NCI-H1694 treated with DMSO at 0.1 percent for 48 hours (cell line): Measurements from ENCODE around the gene RGS10.
"Not testable (repeated sequence)": the region's sequence is repeated elsewhere in the genome, so short reads cannot be mapped to it uniquely, and the experiment has no call there.

ENCODE experiments used
- DNase-seq: peaks from one replicate; lab custom pipeline; 2025; lab: John Stamatoyannopoulos, UW

Gene RGS10

DNA sequence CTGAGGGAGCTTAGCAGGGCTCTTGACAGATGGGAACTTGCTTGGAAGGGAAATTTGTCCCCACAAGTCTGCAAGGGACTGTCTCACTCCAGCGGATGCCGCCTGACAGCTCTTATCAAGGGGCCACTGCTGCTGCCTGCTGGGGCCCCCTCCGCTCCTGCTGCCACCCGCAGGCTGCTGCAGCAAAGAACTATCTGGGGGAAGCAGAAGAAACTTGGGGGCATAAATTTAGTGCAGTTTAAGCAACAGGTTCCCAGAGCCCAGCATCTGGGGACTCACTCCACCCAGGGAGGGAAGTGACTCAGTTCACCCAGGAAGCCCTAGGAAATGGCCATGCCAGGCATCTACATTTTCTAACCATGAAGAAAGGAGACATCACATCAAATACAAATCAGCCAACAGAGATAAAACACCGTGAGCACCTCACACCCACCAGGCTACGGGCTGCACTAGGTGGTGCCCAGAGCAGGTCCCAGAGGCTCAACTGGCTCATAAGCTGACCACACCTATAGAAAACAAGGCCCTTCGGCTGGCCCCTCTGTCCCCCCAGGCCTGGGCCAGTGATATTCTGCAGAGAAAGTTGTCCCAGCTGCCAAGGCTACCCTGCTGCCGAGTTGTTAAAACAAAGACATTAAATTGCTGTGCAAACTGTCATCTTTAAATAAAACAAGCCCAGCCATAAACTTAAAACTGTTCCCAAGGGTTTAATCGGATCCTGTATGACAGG is 3.7 kb downstream of the RGS10 start:
- no peak for DNase-seq

DNA sequence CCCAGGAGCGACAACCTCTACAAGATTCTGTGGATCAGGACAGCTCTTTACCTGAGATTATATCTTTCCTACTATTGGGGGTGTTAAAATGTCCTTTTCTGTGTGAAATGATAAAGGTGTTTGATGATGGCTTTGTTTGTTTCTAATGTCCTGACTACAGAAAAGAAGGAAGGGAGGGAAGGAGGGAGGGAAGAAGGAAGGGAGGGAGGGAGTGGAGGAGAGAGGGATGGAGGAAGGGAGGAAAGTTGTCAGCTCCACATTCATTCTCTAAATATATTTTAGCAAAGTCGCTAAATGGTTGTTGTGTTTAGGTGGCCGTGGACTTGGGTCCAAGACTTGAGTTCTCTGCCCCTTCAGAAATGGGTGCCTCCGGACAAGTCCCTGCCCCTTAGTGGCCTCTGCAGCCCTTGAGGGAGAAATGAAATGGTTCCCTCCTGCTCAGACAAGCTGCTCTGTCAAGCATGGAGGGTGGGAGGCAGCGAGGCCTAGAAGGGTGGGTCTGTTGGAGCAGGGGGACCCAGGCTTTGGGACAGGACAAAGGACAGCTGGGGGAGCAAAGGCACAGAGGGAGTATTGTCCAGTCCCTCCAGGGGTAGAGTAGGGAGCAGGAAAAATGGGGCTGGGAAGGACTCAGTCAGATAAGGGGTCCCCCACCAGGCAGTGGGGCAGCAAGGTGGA is 4.4 kb downstream of the RGS10 start:
- DNase-seq: no peak

DNA sequence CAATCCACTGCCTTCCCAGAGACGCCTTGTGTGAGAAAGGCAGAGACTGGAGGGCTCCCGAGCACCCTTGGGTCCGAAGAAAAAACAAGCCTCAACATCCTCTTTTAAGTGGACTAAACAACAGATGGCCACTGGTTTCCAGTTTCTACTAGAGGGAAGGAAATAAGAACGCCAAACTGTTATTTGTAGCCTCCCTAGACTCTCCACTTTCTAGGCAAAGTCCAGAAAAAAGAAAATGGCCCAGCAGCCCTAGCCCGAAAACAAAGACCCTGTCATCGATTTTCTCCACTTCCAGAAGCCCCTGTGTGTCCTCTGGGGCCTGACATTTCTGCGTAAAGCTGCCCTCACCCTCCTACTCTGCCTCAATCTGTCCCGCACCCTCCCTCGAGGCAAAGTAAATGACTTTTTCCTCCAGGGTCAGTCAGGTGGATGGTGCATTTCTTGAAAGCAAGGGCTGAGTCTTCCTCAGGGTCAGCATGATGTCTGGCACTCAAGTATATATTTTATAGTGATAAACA is 6.0 kb downstream of the RGS10 start:
- DNase-seq: no peak

DNA sequence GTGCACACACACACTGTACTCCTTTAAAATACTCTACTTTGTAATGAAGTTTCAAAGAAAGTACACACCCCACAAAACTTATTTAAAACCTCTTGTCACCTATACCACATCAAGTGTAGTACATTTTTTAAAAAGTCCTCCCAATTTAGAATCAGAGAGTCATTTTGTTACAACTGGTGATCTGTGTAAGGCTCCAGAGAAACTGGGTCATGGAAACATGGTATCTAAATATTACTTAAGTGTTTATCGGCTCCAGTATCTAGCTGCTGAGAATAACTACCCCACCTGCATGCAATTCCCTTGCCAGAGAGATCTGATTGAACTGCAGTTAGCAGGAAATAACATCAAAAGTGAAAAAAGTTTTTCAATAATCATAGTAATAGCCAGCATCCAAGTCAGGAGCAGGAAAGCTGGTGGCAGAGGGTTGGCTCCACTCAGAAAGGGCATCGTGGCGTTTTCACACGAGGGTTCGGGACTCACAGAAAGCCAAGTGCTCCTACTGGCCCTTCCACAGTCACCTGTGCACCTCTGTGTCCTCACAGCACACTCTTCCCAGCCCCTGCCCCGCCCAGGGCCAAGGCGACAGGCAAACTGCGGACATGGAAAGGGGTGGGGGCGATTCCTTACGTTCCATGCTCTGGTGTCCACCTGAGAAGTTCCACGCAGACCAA is 6.5 kb downstream of the RGS10 start:
- DNase-seq: no peak

DNA sequence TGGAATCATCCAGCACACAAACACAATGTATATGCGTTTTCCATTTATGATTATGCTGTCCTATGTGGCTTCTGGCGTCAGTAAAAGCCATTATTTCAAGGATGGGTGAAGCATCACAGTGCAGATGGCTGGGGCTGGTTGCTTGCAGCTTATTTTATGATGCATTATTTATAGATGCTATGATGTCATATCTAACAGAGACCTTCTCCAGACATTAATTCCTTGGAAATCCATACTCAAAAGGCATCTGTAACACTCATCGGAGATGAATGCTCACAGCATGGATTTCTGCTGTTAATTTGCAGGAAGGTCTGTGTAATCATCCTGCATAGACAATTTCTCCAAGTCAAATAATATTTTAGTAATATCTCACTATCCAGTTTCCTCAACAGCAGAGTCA is 7.2 kb downstream of the RGS10 start:
- DNase-seq: no peak

DNA sequence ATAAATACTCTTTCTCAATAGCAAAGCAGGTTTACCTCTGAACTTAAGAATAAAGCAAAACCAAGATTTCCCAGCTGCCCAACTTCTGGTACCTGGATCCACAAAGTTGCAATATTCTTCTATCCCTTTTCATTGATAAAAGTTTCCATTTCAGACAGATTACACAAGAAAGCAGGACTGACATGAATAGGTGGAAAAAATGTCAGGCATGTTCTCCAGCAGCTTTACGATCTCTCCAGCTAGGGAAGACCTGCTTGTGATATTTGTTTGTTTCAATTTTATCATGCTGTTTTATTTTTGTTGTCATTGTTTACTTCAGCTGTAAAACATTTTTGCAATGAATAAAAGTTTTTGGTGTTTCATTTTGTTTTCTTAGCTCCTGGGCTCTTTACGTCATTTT is 9.0 kb downstream of the RGS10 start:
- DNase-seq: no peak

DNA sequence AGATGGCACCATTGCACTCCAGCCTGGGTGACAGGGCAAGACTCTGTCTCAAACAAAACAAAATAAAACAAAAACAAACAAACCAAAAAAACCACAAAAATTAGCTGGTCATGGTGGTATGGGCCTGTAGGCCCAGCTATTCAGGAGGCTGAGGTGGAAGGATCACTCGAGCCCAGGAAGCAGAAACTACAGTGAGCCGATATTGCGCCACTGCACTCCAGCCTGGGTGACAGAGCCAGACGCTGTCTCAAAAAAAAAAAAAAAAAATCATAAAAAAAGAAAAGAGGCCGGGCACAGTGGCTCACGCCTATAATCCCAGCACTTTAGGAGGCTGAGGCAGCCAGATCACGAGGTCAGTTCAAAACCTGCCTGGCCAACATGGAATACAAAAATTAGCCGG is 9.7 kb downstream of the RGS10 start:
- DNase-seq: not testable (repeated sequence)

DNA sequence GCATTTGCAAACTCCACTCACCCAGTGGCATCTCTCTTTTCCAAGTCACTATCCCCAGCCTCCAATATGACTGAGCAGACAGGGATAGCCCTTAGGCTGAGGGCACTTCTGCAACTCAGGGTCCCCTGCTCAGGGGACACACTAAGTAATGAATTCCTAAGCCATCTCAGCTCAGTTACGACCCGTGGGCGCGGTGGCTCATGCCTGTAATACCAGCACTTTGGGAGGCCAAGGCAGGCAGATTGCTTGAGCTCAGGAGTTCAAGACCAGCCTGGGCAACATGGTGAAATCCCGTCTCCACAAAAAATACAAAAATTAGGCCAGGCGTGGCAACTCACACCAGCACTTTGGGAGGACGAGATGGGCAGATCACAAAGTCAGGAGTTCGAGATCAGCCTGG is 10.3 kb downstream of the RGS10 start:
- not testable (repeated sequence) for DNase-seq

DNA sequence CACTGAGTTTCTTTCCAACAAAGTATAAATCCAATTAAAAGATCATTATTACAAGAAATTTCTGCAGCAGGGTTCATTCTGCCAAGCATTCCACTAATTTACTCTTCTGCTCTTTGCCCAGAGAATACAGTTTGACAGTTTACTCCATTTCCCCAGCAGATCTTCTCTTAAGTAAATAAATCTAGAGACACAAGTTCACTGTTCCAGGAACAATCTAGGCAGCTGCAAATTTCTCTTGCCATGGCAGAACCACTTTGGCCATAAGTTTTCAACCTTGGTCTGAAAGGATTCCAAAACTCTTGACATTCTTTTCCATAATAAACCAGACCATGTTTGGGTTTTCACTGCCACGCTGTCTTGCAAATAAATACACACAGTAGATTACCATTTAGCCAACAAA is 11.5 kb downstream of the RGS10 start:
- no peak for DNase-seq

DNA sequence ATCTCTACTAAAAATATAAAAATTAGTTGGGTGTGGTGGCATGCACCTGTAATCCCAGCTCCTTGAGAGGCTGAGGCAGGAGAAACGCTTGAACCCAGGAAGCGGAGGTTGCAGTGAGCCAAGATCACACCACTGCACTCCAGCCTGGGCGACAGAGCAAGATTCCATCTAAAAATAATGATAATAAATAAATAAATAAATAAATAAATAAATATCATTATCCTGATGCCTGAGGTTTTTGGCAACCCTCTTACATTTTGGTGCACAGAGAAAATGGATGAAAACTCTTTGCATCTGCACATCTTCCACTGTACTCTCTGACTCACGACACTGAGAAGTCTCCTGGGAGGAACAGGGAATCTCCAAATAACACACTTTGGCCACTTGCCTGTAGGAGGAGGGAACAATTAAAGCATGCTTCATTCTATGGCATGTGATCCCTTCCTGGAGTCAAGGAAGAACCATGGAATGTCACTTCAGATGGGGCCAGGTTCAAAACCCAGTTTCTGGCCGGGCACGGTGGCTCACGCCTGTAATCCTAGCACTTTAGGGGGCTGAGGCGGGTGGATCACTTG is 13.8 kb downstream of the RGS10 start:
- DNase-seq: not testable (repeated sequence)

DNA sequence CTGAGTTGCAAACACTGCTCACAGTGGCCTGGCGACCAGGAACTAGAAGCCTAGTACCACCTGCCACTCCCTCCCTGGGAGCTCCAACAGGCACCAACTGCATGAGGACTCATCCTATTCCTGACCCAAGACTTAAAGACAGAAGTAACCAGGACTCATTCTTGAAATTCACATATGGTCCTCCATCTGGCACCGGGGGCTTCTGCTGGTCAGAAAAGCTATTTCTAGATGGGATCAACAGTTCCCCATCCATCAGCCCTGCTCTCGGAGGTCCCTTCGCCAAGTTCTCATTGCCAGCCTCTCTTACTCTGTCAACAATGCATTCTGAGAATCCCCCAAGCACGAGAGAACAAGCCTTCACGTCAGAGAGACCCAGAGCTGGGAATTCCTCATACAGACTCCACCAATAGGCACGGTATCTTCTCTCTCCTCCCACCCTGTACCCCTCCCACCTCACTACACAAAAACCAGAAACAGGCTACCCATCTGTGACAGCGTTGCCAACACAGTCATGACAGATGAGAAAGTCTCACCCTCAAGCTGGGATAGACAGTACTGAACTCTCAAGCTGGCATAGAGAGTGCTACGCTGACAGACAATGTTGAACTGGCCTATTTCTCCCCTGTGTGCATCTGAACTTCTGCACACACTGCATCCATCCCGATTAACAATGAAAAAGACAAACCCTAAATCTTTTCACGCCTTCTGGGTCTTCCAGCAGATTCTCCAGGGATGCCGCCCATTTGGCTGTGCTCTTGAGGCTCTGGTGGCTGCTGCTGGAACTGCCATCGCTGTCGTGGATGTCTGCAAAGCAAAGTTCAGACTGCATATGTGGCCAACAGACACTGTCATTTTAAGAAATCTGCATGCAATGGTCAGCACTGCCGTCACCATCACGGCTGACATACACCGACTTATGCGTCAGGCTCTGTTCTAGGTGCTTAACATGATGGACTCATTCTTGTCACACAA is 15.6 kb downstream of the RGS10 start:
- peak; percentile 50 for DNase-seq

DNA sequence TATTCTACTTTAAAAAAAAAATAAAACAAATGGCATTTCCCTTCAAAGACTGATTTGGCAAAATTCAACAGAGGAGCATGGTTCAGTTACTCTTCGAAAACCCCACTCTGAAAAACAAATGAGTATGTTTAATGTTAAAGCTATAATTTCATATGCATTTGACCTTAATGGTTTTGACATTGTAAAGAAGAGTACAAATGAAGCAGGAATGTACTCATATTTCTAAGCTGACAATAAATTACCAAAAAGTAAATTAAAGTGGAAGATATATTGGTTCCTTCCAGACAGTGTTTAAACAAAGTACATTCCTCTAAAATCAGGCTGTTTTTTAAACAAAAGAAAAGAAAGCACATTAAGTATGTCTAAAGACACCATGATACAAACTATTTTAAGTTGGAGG is 16.4 kb downstream of the RGS10 start:
- no peak for DNase-seq

DNA sequence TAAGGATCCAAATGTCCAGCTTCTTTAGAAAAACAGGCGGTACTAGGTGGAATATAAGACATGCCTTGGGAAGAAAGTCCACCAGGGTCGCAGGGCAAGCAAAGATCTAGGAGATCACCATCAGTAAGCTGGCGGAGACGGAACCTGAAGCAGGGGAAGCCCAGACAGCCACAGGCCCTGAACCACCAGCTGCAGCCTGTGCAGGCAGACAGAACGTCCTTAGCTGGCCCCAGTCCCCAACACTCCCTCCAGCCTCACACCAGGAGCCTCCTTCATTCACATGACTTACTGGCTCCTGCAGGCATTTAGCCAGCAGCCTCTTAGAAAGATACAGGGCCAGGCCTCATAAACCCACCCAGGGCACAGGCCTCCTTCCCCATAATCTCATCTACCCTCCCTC is 17.4 kb downstream of the RGS10 start:
- DNase-seq: no peak

DNA sequence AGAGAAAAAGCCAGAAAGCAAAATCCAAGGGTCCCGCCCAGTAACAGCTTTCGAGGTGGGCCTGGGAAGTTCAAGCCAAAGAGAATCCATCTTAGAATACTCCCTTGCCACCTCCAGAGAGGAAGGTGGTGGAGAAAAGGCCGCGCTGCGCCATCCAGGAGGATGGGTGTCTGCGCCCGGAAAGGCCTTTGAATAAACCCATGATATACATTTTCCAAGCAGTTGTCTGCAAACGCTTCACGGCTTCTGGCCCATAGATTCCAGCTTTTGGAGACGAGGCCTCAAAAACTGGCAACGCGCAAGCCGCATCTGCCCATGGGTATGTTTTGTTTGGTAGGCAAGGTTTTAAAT is 17.8 kb downstream of the RGS10 start:
- no peak for DNase-seq

DNA sequence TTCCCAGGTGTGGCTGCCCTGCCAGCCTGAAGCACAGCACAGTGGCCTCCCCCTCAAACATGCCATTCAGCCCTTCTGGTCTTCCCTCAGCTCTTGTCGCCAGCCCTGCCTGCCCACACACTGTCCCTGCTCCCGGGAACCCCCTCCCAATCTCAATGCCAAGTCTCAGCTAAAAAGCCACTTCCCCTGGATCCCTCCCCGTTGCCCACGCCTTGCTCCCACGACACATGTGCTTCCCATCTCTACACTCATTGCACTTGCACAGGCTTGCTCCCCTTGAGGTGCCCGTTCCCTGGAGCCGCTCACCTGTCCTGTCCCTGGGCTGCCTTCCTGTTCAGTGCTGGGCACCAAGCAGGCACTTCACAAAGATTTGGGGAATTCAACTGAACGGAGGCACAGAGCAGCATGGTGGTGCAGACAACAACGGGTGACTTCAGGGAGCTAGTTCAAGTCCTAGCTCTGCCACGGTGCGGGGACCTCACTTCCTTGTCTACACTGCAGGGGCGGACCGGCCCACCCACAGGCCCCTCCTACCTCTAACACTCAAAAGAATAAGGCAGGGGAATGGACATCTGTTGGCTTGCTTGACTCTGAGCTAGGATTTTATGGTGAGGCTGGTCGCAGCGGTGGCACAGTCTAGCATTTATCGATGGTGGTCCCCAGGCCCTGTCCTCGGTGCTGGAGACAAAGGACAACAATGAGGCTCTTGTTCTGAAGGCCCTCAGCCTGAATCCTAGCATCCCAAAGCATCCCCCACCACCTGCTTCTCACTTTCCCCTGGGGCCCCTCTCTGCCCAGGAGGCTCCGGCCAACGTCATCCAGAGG is 18.4 kb downstream of the RGS10 start:
- no peak for DNase-seq

DNA sequence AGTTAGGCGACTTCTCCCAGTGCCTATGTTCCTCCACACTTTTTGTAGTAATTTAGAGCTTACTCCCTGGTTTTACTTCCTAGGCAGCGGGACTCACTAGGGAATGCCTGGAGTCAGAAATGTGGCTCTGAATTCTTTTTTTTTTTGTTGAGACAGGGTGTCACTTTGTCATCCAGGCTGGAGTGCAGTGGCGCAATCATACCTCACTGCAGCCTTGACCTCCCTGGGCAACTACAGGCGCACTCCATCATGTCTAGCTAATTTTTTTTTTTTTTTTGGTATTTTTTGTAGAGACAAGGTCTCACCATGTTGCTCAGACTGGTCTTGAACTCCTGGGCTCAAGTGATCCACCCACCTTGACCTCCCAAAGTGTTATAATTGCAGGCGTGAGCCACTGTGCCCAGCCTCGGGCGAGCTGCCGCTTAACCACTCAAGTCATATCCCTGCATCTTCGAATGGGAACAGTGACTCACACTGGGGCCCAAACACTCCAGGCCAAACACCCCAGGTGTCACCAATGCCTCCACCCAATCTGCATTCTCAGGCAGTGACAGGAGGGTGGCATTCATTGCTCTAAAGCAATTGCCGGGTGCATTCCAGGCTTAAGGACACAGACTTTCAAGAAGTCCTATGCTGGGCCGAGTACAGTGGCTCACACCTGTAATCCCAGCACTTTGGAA is 19.6 kb downstream of the RGS10 start:
- no peak for DNase-seq

DNA sequence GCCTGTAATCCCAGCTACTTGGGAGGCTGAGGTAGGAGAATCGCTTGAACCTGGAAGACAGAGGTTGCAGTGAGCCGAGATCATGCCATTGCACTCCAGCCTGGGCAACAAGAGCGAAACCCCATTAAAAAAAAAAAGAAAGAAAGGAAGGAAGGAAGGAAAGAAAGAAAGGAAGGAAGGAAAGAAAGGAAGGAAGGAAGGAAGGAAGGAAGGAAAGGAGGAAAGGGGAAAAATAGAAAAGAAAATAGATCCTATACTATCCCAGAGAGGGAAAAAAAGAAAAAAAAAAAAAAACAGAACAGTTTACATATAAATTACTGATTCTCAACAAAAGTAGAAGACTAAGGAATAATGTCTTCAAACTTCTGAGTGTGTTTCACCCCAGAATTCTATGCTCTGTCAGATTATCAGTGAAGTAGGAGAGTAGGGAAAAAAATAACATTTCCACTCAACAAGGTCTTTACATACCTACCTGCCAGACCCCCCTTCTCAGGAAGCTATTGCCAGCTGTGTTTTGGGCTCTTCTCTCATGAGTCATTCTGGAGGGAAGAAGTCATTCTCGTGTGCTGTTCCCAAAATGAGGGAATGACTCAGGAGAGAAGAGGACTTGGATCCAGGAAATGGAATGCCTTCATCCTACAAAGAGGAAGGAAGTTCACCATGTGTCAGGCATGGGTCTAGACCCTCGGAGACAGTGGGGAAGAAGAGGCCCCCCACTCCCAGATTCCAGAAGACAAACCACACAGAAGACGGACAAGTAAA is 20.9 kb downstream of the RGS10 start:
- no peak for DNase-seq

DNA sequence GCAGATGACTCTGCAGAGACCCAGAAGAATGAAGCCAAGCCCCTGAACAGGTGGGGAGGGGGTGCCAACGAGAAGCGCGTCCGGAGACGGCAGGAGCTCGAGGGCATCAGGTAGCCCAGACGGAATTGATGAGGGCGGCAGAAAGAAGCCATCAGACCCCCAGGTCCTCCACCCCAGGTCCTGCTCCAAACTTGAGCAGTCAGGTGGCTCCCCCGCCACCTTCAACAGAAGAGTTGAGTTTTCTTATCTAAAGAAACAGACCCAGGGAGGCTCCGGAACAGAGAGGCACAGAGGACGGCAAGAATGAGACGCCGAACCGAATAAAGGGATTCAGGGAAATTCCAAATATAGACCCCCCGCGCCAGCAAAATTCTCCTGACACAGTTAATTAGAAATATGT is 22.2 kb downstream of the RGS10 start:
- no peak for DNase-seq

DNA sequence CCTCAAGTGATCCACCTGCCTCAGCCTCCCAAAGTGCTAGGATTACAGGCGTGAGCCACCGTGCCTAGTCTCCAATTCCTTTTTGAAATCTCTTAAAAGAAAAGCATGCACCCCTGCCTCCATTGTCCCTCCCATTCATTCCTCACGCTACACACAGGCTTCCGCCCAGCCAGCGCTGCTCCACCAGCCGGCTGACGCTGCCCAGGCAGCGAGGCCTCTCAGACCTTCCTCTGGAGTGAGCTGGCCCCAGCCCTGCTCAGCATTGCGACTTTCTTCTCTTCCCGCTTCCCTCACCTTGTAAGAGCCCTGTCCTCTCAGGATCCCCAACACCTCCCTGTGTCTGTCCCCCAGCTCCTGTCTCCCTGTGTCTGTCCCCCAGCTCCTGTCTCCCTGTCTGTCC is 23.6 kb downstream of the RGS10 start:
- no peak for DNase-seq
